HG02610 (cell line): Measurements from ENCODE around the gene PTAR1.
"Not testable (repeated sequence)": the region's sequence is repeated elsewhere in the genome, so short reads cannot be mapped to it uniquely, and the experiment has no call there.

Experiments used
- ATAC-seq: cut with Tn5 transposase; IDR thresholded peaks from one replicate; pipeline ENCODE4 v1.9.1; 2021; ENCODE audit warnings: mild to moderate bottlenecking, moderate library complexity; ENCODE audit not compliant: unreplicated experiment

The PTAR1 gene, protein sequence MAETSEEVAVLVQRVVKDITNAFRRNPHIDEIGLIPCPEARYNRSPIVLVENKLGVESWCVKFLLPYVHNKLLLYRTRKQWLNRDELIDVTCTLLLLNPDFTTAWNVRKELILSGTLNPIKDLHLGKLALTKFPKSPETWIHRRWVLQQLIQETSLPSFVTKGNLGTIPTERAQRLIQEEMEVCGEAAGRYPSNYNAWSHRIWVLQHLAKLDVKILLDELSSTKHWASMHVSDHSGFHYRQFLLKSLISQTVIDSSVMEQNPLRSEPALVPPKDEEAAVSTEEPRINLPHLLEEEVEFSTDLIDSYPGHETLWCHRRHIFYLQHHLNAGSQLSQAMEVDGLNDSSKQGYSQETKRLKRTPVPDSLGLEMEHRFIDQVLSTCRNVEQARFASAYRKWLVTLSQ

DNA sequence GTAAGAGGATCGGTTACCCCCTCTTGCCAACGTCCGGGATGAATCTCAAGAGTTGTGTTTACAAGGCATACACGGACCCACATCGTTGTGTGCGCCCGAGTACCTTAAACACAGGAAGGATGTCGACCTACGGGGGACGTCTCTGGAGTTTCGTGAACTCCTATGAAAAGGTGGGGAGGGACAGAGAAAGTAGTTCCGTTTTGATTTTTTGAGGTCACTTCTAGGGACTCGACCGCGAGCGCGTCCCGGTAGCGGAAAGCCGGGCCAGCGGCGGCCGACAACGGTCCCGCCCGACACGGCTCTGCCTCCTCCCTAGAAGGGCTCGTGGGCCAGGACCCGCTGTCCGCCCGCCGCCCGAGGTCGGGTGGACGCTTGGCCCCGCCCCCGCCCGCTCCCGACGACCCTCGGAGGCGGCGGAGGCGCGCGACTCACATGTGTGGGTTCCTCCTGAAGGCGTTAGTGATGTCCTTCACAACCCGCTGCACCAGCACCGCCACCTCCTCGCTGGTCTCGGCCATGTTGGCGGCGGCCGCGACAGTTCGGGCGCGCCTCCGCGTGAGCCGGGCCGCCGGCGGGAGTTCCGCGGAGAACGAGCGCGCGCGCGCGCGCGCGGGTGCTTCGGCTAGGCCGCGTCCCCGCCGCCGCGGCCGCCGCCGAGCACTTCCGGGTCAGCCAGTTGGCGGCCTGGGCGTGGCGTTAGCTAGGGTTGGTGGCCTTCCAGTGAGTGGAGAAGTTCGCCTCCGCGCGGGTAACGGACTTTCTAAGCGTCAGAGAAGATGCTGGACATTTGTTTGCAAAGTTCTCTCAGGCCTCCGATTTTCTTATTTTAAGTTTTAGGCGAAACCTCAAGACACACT lies at the start of gene PTAR1:
Gene PTAR1, minus strand, starts transcription at position 591 of the 857 bp plus-strand sequence. Its CDS starts 73 bp downstream, at position 518.
- peak; percentile 86 for ATAC-seq

DNA sequence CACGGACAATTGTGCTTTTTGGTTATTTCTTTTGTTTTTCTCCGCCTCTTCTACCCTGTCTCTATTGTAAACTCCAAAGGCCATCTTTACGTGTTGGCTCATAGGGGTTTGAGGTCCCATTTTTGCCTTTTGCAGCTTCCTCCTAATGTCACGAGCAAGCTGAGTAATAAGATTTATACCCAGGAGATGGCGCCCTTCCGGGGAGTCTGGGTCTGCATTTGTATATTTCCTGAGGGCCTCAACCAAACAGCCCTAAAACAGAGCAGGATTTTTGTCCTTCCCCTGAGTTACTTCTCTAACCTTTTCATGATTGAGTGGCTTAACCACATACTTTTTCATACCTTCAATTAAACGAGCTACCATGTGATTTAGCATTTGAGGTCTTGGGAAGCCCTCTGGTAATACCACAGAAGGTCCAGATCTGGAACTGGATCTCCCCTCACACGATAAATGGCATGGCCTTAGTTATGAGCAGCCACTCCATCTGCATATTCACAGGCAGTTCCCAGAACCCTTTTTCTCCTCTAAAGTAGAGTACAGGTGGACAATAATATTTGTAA lies 49.6 kb upstream of the PTAR1 start:
- ATAC-seq: no peak

DNA sequence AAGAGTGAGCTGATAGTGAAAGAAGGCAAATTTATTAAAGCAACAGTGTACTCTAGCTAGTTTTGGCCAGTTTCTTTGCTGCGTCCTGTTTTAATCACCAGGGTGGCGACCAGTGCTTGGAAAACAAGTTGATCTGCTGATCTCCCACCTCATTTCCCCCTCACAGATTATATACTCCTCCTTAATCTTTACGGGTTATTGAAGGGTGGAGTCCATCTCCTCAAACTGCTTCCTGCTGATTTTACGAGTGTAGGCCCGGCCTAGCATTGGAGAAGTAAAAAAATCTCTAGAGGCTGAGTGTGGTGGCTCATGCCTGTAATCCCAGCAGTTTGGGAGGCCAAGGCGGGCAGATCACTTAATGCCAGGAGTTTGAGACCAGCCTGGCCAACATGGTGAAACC lies 46.8 kb upstream of the PTAR1 start:
- no peak for ATAC-seq

DNA sequence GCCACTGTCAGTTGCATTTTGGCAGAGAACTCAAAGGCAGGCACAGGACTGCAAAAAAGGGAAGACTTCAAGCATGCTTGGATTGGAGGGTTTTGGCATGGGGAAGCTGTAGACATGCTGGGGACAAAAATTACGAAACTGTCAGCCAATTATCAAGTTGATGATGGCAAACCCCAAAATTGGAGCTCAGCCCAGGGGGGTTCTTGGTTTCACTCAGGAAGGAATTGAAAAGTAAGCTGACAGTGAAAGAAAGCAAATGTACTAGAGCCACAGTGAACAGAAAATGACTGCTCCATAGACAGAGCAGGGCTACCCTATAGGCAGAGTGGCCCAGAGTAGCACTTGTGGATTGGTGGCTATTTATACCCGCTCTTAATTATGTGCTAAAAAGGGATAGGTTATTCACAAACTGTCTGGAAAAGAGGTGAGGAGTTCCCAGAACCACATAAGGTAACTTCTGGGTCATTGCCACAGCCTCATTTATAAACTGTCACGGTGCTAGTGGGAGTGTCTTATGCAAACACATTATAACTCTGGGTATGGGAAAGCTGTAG lies 46.2 kb upstream of the PTAR1 start:
- ATAC-seq: no peak

DNA sequence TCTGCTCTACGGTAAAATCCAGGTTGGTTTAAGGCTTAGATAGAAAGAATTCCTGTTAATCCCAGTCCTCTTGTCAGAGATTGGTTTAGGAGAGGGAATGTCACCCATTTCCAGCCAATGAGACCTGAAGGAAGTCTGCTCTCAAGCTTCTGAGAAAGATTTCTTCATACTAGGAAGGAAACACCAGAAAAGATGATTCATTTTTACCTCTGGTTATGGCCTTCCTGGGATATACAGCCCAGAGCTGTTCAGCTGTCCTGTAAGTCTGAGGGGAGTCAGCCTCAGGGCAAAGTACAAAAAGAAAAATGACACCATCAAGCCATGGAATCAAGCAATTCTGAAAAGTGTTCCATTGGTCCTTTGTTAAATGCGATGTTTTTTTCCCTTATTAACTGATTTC lies 42.2 kb upstream of the PTAR1 start:
- ATAC-seq: no peak

DNA sequence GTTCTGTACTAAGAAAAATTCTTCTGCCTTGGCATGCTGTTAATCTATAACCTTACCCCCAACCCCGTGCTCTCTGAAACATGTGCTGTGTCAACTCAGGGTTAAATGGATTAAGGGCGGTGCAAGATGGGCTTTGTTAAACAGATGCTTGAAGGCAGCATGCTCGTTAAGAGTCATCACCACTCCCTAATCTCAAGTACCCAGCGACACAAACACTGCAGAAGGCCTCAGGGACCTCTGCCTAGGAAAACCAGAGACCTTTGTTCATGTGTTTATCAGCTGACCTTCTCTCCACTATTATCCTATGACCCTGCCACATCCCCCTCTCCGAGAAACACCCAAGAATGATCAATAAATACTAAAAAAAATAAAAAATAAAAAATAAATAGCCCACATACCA lies 40.2 kb upstream of the PTAR1 start:
- not testable (repeated sequence) for ATAC-seq

DNA sequence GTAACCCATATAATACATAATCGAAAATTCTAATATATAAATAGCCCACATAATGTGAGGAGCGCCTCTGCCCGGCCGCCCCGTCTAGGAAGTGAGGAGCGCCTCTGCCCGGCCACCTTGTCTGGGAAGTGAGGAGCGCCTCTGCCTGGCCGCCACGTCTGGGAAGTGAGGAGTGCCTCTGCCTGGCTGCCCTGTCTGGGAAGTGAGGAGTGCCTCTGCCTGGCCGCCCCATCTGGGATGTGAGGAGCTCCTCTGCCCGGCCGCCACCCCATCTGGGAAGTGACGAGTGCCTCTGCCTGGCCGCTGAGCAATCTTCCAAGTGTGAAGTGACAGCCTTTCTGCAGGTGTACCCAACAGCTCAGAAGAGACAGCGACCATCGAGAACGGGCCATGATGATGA lies 39.7 kb upstream of the PTAR1 start:
- ATAC-seq: not testable (repeated sequence)

DNA sequence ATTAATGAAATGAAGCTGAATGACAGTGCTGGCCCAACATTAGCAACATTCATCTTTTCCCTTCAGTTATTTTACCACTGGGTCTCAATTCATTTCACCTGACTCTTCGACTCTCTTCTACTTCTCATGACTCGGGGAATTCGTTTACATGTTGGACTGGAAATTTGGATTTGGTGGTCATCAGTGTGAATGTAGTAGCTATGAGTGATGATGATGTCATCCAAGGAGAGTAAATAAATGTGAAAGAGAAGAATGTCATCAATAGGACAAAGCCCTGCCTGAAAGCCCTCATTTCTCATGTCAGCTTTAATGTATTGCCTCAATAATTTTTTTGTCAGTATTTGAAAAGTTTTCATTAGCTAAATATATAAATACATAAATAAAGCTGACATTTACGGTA lies 38.9 kb upstream of the PTAR1 start:
- no peak for ATAC-seq

DNA sequence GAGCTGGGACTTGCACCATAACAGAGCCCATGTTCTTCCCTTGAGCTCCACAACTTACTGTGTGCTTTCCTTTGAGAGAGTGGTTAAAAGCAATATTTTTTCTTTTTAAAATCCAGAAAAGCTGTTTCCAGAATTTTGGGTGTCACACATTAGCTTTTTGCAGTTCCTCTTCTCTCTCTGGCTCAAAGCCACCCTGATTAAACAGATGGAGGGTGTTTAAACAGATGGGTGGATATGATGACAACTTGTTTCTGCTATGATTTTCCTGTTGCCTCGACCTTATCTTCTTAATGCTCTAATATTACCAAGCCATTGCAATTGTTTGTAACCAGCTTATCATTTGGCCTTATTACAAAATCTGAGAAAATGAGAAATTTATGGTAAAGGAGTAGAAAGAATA lies 37.9 kb upstream of the PTAR1 start:
- ATAC-seq: no peak

DNA sequence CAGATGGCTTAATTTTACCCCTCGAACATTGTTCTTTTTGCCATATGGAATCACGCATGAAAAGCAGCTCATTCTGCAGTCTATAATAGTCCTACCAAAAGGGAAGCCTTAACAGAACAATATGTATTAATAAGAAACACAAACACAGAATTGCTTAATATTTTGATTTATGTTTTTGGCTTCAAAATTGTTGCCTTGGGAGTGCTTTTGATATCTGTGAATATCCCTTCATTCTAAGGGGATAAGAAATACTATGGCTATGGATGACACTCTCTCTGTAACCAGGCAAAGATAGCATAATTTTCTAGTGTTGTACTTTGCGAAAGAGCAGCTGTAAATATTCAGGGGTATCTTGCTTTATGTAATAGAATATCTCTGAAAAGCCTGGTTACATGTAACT lies 34.5 kb upstream of the PTAR1 start:
- ATAC-seq: no peak

DNA sequence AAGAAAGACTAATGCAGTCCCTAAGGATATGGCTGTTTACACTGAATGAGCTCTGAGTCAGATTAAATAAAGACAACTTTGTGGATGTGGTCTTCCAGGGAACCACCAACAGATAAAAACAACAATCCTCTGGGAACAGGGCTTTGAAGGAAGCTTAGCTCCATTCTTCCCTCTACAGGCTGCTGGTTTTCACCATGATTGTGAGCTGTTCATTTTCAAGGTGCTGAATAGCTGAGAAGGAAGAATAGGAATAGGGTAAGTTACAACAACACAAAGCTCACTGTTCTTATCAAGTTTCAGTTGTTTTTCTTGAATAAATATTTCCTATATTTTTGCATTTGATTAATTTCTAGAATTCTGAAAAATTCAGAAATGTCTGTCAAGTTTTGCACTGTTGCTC lies 25.9 kb upstream of the PTAR1 start:
- no peak for ATAC-seq

DNA sequence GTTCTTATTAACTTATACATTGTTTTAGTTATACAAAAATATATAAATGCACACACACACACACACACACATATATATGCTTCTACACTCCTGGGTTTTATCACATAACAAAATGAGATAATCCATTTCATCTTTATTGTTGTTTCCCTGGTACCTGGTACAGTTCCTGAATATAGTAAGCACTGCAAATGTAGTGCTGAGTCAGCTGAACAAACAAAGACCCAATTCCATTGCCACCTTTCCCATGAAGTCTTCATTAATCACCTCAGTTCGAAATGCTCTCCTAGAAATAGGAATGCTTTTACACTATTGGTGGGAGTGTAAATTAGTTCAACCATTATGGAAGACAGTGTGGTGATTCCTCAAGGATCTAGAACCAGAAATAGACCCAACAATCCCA lies 13.4 kb upstream of the PTAR1 start:
- ATAC-seq: no peak

DNA sequence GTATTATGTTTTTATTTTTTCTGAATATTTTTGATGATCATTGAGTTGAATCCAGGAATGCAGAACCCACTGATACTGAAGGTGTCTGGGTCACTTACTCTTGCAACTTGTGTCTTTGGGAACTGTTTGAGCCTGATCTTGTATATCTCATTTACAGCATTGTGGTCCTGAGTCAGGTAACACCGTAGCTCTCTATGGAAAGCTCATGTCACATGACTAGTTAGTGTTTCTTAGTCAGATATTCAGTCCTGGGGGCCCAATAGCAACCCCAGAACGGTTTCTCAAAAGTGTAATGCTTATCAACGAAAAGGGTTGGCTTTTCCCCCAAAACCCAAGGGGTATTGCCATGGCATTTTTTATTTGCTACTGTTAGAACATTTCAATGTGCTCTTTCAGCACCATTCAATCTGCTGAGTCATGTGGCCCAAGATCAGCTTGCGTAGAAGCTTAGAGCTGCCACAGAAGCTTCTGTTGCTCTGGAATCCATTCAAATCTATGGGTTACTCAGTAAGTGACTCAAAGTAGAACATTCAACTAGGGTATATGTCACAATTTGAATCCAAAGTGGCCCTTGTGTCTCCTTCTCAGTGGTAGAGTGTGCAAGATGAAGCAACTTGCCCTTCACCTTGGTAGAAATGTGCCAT lies 12.1 kb upstream of the PTAR1 start:
- ATAC-seq: no peak

DNA sequence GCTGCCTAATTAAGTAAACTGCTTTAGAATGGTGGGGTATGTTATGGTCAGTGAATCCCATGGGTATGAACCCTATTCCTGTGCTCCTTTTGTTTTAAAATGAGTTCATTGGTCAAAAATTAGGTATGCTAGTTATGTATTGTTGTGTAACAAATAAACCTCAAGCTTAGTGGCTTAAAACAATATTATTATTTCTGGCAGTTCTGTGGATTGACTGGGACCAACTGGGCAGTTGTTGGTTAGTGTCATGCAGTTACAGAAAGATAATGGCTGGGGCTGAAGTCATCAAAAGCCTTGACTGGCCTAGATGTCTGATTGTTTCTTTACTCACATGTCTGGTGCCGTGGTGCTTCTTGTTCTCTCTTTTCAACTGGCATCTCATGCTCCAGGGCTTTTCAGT lies 8.9 kb upstream of the PTAR1 start:
- no peak for ATAC-seq

DNA sequence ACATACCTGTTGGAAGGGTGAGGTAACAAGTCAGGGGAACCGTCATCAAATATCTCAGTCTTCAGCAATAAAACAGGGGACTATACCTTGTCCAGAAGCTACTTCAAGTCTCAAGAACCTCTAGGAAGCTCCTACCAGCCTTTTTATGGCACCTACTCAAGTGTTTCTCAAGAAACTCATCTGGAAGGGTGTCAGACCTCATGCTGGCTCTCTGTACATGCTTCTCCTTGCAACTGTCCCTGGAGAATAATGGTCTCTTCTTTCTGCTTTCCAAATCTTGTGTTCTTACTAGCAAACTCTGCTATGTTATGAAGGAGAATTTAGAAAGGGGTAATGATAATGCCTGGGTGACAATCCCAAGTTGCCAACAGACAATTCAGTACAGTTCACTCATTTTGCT lies 8.3 kb upstream of the PTAR1 start:
- no peak for ATAC-seq

DNA sequence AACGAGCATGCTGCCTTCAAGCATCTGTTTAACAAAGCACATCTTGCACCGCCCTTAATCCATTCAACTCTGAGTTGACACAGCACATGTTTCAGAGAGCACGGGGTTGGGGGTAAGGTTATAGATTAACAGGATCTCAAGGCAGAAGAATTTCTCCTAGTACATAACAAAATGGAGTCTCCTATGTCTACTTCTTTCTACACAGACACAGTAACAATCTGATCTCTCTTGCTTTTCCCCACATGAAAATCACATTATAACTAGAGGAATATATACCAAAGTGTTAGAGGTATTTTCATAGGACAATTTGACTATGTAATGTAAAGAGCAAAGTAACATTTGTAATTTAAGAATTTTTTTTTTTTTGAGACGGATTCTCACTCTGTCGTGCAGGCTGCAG lies 4.1 kb upstream of the PTAR1 start:
- ATAC-seq: not testable (repeated sequence)

DNA sequence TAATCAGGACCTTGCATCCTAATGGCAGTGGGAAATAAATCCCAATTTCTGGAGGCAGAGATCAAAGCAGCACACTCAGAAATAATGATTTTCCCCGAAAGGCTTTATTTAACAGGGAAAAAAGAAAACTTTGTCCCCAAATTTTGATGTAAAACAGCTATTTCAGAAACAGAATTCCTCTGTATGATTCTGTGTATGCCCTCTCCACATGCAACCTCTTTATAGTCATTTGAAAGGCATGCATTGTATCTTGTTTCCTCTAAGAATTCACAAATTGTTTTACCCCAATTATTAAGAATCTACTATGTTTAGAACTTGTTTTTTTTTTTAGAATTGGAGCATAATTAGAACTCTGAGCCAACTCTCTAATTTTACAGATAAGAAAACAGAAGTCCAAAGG lies 2.7 kb upstream of the PTAR1 start:
- ATAC-seq: no peak

DNA sequence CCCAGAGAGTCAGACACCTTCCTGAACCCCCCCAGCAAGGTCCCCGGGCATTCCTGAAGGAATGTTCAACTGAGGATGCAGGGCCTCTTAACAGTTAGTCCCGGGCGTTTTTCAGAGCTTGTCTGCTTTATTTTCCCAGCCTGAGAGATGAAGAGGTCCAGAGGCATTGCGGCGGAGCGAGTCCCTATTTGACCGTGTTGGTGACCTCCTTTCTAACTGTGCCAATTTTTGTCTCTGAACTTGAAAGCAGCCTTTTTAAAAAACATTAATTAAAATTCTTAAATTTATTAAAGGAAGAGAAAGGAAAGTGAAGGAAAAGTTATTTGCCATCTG lies 433 bp upstream of the PTAR1 start:
- ATAC-seq: peak; percentile 1

DNA sequence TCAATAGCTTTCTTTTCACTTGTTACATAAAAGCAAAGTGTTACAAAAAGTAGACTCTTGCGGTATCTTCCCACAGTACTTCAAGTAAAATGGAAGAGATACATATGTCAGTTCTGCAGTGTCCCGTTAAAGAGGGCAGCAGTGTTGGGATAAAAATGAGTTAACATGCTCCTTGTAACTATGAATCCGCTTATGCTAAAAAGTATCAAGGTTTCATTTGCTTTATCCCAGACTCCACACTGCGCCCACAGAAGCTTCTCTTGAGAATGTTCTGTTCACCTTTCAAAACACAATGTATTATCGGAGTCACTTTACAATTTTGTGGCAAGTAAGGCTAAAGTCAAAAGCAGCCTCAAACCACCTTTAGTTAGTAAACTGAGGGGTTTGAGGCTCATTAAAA lies 790 bp downstream of the PTAR1 start:
- ATAC-seq: no peak

DNA sequence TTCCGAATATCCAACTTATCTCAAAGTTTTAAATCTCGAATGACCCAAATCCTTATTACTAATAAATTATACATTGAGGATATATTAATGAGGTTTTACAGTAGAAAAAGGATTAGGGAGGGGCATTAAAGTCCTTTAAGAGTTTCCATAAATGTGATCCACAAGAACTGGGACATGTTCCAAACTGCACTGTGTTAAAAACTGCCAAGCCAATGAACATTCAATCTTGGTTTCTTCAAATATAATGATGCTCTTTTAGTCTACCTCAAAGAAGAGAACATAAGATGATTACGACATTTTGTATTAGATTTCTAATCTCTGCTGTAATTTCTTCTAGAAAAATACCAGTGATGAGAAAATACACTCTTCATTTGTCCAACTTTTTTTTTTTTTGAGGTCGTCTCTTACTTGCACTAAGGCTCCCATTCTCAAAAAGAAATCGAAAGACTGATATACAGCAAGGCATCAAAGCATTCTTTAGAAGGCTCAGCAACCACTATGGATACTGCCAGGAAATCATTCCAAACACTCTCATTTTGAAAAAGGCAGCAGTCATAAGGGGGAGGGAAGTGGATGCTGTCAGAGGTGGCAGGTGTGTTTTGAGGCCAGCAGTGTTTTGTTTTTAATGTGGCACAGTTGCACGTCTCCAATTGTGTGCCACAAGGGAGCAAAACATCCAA lies 1.7 kb downstream of the PTAR1 start:
- ATAC-seq: no peak

DNA sequence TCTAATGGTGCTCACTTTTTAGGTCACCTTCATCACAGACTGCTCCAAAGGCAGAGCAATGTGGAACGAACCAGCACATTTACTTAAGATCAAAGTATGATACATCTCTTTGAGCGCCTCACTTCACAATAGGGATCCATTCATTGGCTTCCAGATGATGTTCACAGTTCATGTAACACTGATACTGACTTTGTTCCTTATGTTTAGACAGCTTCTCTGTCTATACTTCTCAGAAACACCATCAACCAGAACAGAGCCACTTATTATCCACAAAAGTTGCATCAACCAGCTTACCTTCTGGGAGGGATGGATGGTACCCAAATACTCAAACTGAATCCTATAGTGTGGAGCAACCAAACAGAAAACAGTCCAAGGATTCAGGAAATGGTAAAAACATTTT lies 4.6 kb downstream of the PTAR1 start:
- no peak for ATAC-seq
